ENCODE measurements around the gene ROR2. TPM values are rescaled to one million over a fixed set of nuclear protein-coding genes. Genes with fewer than 3 reads are reported as not detected.

ROR2 gene
- total RNA-seq, 4 donors from 2014 or later, result 35.6 to 67.6 (median 50.6) TPM

DNA sequence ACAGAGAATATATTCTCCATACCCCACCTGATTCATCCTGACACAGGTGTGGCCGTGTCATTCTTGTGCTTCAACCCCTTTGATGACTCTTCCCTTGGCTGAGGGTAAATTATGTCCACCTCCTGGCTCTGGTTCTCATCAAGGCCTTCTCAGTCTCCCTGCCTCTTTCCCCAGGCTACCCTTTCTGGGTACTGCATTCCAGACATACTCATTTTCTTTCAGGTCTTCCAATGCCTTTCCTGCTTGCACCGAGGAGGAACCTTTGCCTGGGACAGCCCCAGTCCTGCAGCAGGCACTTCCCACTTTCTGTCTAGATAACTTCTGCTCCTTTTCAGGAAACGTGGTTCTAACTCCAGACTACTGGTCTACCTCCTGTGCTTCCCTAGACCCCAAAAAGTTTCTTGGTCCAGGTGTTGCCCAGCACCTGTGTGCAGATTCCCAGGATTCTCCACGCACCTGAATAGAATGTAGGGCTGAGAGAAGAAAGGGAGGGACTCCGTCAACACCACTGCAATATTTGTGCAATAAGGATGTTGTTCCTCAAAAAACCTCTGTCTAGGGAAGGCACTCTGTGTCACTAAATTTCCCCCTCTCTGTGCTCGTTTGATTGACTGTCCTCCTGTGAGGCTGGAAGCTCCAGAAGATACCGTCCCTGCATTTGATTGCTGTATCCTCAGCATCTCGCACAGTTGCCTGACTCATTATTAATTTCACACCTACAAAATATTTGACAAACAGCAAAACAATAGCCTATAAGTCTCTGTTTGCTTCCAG is 271.0 kb downstream of the ROR2 start:
- TF ChIP-seq, protein P1, sequence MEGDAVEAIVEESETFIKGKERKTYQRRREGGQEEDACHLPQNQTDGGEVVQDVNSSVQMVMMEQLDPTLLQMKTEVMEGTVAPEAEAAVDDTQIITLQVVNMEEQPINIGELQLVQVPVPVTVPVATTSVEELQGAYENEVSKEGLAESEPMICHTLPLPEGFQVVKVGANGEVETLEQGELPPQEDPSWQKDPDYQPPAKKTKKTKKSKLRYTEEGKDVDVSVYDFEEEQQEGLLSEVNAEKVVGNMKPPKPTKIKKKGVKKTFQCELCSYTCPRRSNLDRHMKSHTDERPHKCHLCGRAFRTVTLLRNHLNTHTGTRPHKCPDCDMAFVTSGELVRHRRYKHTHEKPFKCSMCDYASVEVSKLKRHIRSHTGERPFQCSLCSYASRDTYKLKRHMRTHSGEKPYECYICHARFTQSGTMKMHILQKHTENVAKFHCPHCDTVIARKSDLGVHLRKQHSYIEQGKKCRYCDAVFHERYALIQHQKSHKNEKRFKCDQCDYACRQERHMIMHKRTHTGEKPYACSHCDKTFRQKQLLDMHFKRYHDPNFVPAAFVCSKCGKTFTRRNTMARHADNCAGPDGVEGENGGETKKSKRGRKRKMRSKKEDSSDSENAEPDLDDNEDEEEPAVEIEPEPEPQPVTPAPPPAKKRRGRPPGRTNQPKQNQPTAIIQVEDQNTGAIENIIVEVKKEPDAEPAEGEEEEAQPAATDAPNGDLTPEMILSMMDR (IDR thresholded peaks at IDR 0.05), result no peak
- Histone ChIP-seq H3K36me3 (no peaks in the 10 kb centered on the region), H3K4me1 (no peaks in the 10 kb centered on the region), H3K9me3 (no peaks in the 10 kb centered on the region), H3K27me3 (no peaks in the 10 kb centered on the region), H3K27ac (no peak overlapping the region), H3K4me3 (no peak overlapping the region)
- intact Hi-C loops (cut with DNase I; ENCODE audit: low total_unique reads), result no loop called here
- DNase-seq, result no peak

DNA sequence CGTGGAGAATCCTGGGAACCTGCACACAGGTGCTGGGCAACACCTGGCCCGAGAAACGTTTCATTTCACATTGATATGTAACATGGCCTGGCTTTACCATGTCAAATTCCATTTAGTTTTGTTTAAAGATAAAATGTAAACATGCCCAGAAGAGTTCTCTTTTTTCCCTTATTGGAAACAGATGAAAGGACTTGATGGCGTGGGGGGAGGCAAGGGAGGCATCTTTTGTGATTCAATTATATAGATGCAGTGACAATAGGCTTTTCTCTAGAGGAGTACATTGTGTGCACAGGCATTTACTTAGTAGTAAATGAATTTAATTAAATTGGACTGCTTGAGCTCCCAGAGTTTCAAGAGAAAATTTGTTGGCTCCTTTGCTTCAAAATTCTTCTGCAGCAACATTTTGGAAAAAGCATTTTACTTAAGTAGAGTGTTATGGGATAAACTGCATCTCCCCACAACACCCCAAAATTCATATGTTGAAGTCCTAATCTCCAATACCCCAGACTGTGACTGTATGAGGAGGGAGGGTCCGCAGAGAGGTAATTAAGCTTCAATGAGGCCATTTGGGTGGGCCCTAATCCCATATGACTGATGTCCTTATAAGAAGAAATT is 272.1 kb downstream of the ROR2 start:
- intact Hi-C loops (cut with DNase I; ENCODE audit: low total_unique reads), result no loop called here
- DNase-seq, result no peak

DNA sequence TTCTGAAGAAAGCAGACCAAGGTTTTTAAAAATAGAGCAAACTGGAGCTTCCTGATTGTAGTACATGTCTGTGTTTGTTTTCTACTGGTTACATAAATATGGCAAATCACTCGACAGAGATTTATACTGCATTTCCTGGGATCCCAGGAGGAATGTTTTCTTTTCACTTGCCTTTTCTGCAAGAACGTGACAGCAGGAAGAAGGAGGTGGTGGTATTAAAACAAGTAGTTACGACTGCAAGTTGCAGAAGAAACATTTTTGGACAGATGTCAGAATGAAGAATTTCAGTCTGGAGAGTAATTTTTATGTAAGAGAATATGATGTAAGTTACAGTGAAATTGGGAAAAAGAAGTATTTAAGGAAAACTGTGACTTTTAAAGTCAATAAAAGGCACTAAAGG is 272.7 kb downstream of the ROR2 start:
- H3K9me3 ChIP-seq, result no peaks in the 10 kb centered on the region
- DNase-seq, result no peak
- no peaks in the 10 kb centered on the region for H3K4me1 ChIP-seq
- intact Hi-C loops (cut with DNase I; ENCODE audit: low total_unique reads), result no loop called here
- H3K27ac ChIP-seq, result no peak overlapping the region
- H3K4me3 ChIP-seq, result no peak overlapping the region
- TF ChIP-seq, protein P1 (IDR thresholded peaks at IDR 0.05), result no peak
- no peak for TF ChIP-seq POLR2A (IDR thresholded peaks at IDR 0.05)
- no peaks in the 10 kb centered on the region for H3K36me3 ChIP-seq
- H3K27me3 ChIP-seq, result no peaks in the 10 kb centered on the region

More for the DNA sequence above, 272.1 kb downstream of the ROR2 start:
- Histone ChIP-seq H3K4me3 (no peak overlapping the region), H3K9me3 (no peaks in the 10 kb centered on the region), H3K27me3 (no peaks in the 10 kb centered on the region), H3K4me1 (no peaks in the 10 kb centered on the region), H3K36me3 (no peaks in the 10 kb centered on the region), H3K27ac (no peak overlapping the region)
- TF ChIP-seq POLR2A (IDR thresholded peaks at IDR 0.05), result no peak
- TF ChIP-seq, protein P1 (IDR thresholded peaks at IDR 0.05), result no peak

- no peaks in the 10 kb centered on the region for H3K27me3 ChIP-seq
- no peak for DNase-seq
- H3K27ac ChIP-seq, result no peak overlapping the region
- H3K4me1 ChIP-seq, result no peaks in the 10 kb centered on the region
- no peak overlapping the region for H3K4me3 ChIP-seq
- H3K36me3 ChIP-seq, result no peaks in the 10 kb centered on the region
- H3K9me3 ChIP-seq, result no peaks in the 10 kb centered on the region
- TF ChIP-seq, protein P1 (IDR thresholded peaks at IDR 0.05), result no peak
- TF ChIP-seq POLR2A (IDR thresholded peaks at IDR 0.05), result no peak
- intact Hi-C loops (cut with DNase I; ENCODE audit: low total_unique reads), result no loop called here
Measured at GRCh38 chr9:91676046-91676445, 274.0 kb downstream of the ROR2 start.

- Histone ChIP-seq H3K4me1 (no peaks in the 10 kb centered on the region), H3K36me3 (no peaks in the 10 kb centered on the region), H3K27me3 (no peaks in the 10 kb centered on the region), H3K4me3 (no peak overlapping the region), H3K9me3 (no peaks in the 10 kb centered on the region), H3K27ac (no peak overlapping the region)
- DNase-seq, result no peak
- intact Hi-C loops (cut with DNase I; ENCODE audit: low total_unique reads), result no loop called here
- TF ChIP-seq, protein P1 (IDR thresholded peaks at IDR 0.05), result no peak
- no peak for TF ChIP-seq POLR2A (IDR thresholded peaks at IDR 0.05)
Measured at GRCh38 chr9:91664663-91665062, 285.4 kb downstream of the ROR2 start.

All from uterus (tissue), 4 donors.